KBM-7 (cell line): ENCODE results near the gene KIF23.
A peak's percentile ranks its signal among the peaks of the same experiment; 100 is the strongest.
"Not testable (repeated sequence)": the region's sequence is repeated elsewhere in the genome, so short reads cannot be mapped to it uniquely, and the experiment has no call there.

Experiments used
- DNase-seq: peaks from one replicate; pipeline ENCODE4 v3.0.0-alpha.2; 2015
- in situ Hi-C: fragments of 300-500 bp; cut with MboI; formaldehyde crosslinking; loops from 2 replicates; pipeline ENCODE4 v1.14.3; 2020; ENCODE audit warnings: low sequenced_read_pairs, low pct_unique_long_range_greater_than_20kb, mixed read lengths

The KIF23 gene

GRCh38 chr15:69413822-69414700, at the start of gene KIF23:
TSS of gene KIF23 (plus strand) at chr15:69414349. CDS start at chr15:69414466, 117 bp downstream.
- in situ Hi-C loops, result no loop called here
- peak; percentile 99 for DNase-seq

GRCh38 chr15:69367236-69367635, 46.9 kb upstream of the KIF23 start:
- in situ Hi-C loops, result no loop called here
- no peak for DNase-seq

DNA sequence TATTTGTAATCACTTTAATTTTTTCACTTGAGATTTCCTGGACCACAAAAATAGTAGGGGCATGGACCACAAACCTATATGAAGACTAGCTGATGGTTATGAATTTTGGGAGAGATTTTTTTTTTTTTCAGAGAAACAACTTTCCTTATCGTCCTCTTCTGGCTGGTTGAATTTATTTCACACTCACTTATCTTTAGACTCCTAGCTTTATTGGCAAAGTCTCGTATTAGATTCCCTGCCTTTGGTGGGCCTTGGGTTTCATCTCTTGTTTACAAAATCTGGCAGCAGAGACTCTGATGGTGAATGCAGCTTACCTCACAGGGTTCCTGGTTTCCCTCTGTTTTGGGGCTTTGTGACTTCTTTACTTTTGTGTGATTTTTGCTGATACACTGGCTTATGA, 44.5 kb upstream of the KIF23 start:
- in situ Hi-C loops, result no loop called here
- no peak for DNase-seq

GRCh38 chr15:69373406-69373805, 40.7 kb upstream of the KIF23 start:
- in situ Hi-C loops, result no loop called here
- DNase-seq, result no peak

DNA sequence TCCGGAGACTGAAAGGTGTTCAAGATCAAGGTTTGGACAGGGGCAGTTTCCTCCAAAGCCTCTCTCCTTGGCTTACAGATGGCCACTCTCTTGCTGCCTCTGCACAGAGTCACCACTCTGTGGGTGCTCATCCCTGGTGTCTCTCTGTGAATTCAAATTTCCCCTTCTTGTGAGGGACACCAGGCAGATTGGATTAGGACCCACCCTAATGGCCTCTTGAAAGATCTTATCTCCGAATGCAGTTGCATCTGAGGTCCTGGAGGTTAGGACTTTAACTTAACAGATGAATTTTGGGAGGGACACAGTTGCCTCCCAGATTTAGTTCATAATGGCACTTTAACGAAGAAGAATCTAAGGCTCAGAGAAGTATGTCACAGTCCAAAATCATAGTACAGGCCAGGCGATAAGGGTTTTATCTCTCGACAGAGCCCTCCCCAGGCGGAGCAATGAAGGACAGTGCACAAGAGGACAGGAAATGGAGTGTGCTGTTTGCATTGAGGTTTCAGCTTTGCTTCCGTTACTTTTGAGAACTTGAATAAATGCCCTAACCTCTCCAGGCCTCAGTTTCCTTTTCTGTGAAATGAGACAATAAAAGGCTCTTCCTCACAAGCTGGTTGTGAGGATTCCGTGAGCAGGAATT, 38.9 kb upstream of the KIF23 start:
- in situ Hi-C loops, result loop anchor here (25.0 kb wide), 1 partner anchor 313 kb away; no protein-coding TSS in a partner anchor
- DNase-seq, result no peak

DNA sequence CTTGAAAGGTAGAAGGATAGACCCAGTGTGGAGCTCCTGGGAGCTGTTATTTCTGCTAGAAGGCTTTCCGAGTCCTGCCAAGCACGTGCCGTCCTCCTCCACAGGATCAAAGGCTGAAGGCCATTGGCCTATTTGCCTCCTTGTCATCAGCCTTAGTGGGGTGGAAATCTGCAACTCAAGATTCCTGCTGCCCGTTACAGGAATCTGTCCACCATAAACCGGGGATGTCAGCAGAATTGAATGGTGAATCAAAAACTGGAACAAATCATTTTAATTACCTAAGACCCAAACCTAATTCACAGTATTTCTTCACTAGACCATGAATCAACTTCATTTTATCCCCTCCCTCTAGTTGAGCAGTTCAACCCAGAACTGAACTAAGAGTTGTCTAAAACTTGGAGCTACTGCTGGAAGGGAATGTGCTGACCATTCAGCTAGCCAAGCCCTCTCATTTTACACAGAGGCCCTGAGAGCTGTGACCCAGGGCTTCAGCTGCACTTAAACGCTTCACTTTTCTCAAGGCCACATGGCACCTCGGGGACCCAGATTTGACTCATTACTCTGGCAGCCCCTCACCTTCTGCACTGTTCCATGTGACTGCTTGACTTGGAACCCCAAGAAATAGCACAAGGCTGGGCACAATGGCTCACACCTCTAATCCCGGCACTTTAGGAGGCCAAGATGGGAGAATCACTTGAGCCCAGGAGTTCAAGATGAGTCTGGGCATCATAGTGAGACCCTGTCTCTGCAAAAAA, 36.8 kb upstream of the KIF23 start:
- DNase-seq, result no peak
- in situ Hi-C loops, result loop anchor here (25.0 kb wide), 1 partner anchor 315 kb away; no protein-coding TSS in a partner anchor

DNA sequence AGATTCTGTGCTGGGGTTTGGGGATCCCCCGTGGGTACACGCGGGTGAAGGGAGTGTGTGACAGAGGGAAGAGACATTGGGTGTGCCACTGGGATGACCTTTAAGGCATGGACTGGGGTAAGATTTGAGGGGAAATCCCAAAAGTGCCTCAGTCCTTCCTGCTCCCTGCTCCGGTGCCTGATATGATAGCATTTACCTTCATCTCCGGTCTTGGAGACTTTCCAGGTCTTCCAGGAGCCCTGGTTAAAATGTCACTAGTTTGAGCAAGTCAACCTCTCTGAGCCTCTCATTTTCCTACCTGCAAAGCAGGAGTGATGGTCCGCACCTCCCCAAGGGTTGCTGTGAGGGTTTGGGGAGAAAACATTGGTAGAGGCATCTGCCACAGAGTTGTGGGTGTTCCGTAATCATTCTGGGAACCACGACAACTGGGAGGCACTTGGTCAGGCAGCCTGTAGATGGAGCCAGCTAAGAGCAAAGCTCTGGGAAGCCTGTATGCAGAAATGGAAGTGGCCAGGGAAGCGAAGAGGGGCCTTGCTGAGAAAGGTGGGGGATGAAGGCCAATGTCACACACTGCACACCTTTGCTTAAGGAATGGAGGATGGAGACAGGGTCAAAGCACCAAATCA, 33.9 kb upstream of the KIF23 start:
- peak; percentile 26 for DNase-seq

GRCh38 chr15:69380726-69381105, 33.4 kb upstream of the KIF23 start:
- in situ Hi-C loops, result loop anchor here (25.0 kb wide), 1 partner anchor 318 kb away; no protein-coding TSS in a partner anchor
- DNase-seq, result no peak

More for the DNA sequence above, 33.9 kb upstream of the KIF23 start:
- in situ Hi-C loops, result loop anchor here (25.0 kb wide), 1 partner anchor 318 kb away; no protein-coding TSS in a partner anchor

DNA sequence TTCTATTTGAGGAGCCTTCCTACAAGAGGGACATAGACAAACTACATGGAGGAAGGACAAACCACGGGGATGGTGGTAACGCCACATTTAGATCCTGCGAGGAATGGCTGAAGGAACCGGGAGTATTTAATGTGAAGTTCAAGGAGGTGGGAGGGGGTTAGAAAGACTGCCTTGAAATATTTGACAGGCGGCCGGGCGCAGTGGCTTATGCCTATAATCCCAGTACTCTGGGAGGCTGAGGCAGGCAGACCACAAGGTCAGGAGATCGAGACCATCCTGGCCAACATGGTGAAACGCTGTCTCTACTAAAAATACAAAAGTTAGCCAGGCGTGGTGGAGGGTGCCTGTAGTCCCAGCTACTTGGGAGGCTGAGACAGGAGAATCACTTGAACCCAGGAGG, 32.0 kb upstream of the KIF23 start:
- in situ Hi-C loops, result loop anchor here (25.0 kb wide), 1 partner anchor 320 kb away; no protein-coding TSS in a partner anchor
- not testable (repeated sequence) for DNase-seq

GRCh38 chr15:69384066-69384465, 30.1 kb upstream of the KIF23 start:
- in situ Hi-C loops, result loop anchor here (25.0 kb wide), 1 partner anchor 322 kb away; no protein-coding TSS in a partner anchor
- DNase-seq, result not testable (repeated sequence)

DNA sequence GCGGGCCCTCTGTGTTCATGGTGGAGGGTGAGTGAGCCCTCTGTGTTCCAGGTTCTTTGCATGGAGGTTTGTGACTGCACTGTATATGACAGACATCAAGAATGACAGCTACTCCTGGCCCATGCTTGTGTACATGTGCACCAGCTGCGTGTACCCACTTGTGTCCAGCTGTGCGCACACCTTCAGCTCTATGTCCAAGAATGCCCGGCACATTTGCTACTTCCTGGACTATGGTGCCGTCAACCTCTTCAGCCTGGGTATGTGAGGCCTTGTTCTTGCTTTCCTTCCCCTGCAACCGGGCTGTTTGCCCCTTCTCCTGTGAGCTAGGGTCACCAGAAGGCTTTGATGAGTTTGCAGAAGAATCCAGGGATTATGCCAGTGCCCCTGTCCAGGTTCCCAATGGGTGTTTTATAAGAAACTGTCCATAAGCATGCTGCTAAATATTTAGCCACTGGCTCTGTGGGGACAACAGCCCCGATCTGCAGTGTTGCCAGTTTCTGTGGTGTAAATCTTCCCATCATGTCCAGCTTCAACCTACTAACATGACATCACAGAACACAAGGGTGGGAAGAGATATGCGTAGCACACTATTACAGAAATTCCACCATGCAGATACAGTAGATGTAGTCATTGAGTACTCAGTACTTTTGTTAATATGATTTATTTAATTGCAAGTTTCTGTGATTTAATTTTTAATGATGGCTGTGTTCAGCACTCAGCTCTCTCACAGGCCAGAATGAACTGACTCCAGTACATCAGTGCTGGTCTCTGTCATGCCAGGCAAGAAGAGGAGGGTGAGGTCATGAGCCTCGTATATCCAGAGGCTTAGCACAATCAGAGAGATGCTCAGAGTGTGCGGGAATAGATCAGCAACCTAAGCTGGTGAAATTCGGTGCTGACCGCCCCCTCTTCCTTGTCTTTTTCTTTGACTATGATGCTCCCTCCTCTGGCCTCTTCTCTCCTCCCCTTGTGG, 29.2 kb upstream of the KIF23 start:
- in situ Hi-C loops, result loop anchor here (25.0 kb wide), 1 partner anchor 323 kb away; no protein-coding TSS in a partner anchor
- no peak for DNase-seq

- in situ Hi-C loops, result loop anchor here (25.0 kb wide), 1 partner anchor 324 kb away; no protein-coding TSS in a partner anchor
- DNase-seq, result no peak
Measured at GRCh38 chr15:69385831-69386230, 28.3 kb upstream of the KIF23 start.

- in situ Hi-C loops, result loop anchor here (25.0 kb wide), 1 partner anchor 324 kb away; no protein-coding TSS in a partner anchor
- no peak for DNase-seq
Measured at GRCh38 chr15:69386284-69386683, 27.9 kb upstream of the KIF23 start.

DNA sequence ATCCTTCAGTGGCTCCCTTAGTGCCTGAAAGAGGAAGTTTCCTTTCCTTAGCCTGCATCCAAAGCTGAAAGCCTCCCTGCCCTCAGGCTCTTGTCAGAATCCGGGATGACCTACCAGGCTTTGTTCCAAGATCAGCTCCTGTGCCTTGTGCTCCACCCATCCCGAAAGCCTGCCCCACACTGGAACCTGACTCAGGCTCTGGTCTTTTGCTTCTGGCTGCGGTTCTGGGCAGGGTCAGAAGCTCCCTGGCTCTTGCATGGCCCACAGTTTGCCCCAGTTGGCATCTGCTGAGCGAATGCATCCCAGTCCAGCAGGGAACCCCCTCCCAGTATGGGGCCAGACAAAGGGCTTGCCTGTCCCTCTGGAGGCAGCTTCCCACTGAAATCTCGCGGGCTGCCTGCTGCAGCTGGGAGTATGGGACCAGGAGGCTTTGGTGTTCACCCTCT, 25.9 kb upstream of the KIF23 start:
- no peak for DNase-seq
- in situ Hi-C loops, result loop anchor here (25.0 kb wide), 1 partner anchor 326 kb away; no protein-coding TSS in a partner anchor

- DNase-seq, result no peak
- in situ Hi-C loops, result loop anchor here (25.0 kb wide), 1 partner anchor 327 kb away; no protein-coding TSS in a partner anchor
Measured at GRCh38 chr15:69389426-69389825, 24.7 kb upstream of the KIF23 start.

- in situ Hi-C loops, result loop anchor here (25.0 kb wide), 1 partner anchor 328 kb away; no protein-coding TSS in a partner anchor
- no peak for DNase-seq
Measured at GRCh38 chr15:69390575-69390974, 23.6 kb upstream of the KIF23 start.

- DNase-seq, result no peak
- in situ Hi-C loops, result loop anchor here (25.0 kb wide), 1 partner anchor 329 kb away; no protein-coding TSS in a partner anchor
Measured at GRCh38 chr15:69391046-69391757, 22.9 kb upstream of the KIF23 start.
